NCI-H2171 treated with DMSO at 0.1 percent for 48 hours (cell line): Measurements from ENCODE around the gene EXOC3.

Source experiments
- DNase-seq: peaks from one replicate; lab custom pipeline; 2025; lab: John Stamatoyannopoulos, UW

EXOC3 gene

GRCh38 chr5:426392-426976 lies 16.5 kb upstream of the EXOC3 start:
- DNase-seq, result no peak

GRCh38 chr5:427415-428087 lies 15.4 kb upstream of the EXOC3 start:
- DNase-seq, result no peak

- DNase-seq, result no peak
These were observed 14.8 kb upstream of the EXOC3 start for GRCh38 chr5:428219-428618.

GRCh38 chr5:428754-429452 lies 14.1 kb upstream of the EXOC3 start:
- DNase-seq, result no peak

GRCh38 chr5:429453-430188 lies 13.4 kb upstream of the EXOC3 start:
- DNase-seq, result peak; percentile 88

GRCh38 chr5:430214-430925 lies 12.6 kb upstream of the EXOC3 start:
- DNase-seq, result no peak

GRCh38 chr5:431001-431710 lies 11.8 kb upstream of the EXOC3 start:
- peak; percentile 58 for DNase-seq

- no peak for DNase-seq
These were observed 11.3 kb upstream of the EXOC3 start for GRCh38 chr5:431711-432050.

- DNase-seq, result no peak
These were observed 10.6 kb upstream of the EXOC3 start for GRCh38 chr5:432201-432927.

- DNase-seq, result no peak
These were observed 9.8 kb upstream of the EXOC3 start for GRCh38 chr5:432928-433791.

- DNase-seq, result no peak
These were observed 9.1 kb upstream of the EXOC3 start for GRCh38 chr5:433836-434235.

- no peak for DNase-seq
These were observed 8.4 kb upstream of the EXOC3 start for GRCh38 chr5:434443-435146.

- DNase-seq, result no peak
These were observed 7.7 kb upstream of the EXOC3 start for GRCh38 chr5:435156-435790.

- DNase-seq, result peak; percentile 26
These were observed 6.9 kb upstream of the EXOC3 start for GRCh38 chr5:435961-436640.

- DNase-seq, result no peak
These were observed 6.4 kb upstream of the EXOC3 start for GRCh38 chr5:436641-436975.

- no peak for DNase-seq
These were observed 5.7 kb upstream of the EXOC3 start for GRCh38 chr5:437281-437771.

GRCh38 chr5:438481-438981 lies 4.4 kb upstream of the EXOC3 start:
- no peak for DNase-seq

- no peak for DNase-seq
These were observed 3.8 kb upstream of the EXOC3 start for GRCh38 chr5:439181-439580.
